CD4-positive, alpha-beta T cell treated with Interleukin-1 beta for 1 hour (primary cell): ENCODE data around the gene GIT2.
"Not testable (repeated sequence)": the region's sequence is repeated elsewhere in the genome, so short reads cannot be mapped to it uniquely, and the experiment has no call there.

Experiments
- DNase-seq, 2 donors: peaks; one replicate each; pipeline ENCODE4 v3.0.0-alpha.2; 2020 to 2022

The GIT2 gene

DNA sequence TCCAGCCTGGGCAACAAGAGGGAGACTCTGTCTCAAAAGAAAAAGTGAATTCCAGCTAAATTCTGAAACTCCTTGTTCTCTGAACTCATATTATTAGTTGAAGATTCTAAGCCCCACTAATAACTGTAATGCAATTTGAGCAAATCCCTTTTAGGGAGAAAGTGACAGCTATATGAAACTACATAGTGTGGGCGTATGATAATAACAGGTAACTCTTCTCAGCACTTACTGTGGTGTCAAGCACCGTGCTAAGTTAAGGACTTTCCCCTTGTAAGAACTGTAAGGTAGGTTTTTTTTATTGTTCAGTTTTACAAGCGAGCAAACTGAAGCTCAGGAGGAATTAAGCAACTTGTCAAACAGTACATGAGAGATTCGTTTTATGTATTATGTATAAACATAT lies 8.4 kb upstream of the GIT2 start:
- DNase-seq, result no peak

DNA sequence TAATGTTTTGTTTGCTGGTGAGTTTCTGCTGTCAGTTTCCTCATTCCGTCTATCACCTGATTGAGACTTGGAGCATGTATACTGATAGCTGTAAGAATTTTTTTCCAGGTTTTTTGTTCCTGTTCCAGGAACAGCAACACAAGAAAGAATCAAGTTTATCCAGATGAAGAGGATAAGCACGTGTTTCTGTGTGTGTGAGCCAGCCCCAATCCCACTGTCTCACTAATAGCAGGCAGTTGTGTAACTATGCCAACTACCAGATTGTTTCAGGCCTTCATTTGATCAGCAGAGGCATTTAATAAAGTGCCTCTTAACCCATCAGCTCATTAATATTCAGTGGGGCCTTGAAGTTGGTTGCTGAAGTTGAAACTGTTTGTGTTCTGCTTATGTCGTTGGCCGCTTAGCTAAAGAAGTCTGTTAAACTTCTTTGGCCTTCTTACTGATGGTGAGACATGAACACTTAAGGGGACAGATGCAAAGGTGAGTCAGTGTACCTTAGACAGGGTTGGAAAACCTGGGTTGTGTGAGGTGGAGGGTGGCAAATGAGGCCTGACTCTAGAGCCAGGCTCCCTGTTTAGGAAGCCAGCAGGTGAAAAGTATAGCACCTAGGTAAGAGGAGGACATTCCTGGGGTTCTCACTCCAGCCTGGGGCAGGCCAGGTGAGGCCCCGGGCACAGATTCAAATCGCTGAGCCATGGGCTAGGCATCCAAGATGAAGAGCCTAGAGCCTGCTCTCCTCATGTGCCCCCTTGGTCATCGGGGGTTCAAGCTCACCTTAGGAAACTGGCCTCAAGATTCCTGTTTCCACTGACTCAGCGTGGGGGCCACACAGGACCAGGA lies 6.7 kb upstream of the GIT2 start:
- DNase-seq, result no peak

DNA sequence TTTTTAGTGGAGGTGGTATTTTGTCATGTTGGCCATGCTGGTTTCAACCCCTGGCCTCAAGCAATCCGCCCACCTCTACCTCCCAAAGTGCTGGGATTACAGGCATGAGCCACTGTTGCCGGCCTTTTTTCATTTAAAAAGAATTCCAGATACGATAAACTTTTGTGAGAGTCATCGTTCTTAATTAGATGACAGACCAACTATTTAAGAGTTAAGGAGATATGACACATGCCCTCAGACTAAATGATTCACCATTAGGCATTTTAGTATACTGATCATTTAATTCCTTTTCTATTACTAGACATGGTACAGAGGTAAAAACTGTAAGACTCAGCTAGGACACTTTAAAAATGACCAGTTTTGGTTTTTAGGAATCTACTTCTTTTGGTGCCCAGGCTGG lies 5.4 kb upstream of the GIT2 start:
- no peak for DNase-seq

DNA sequence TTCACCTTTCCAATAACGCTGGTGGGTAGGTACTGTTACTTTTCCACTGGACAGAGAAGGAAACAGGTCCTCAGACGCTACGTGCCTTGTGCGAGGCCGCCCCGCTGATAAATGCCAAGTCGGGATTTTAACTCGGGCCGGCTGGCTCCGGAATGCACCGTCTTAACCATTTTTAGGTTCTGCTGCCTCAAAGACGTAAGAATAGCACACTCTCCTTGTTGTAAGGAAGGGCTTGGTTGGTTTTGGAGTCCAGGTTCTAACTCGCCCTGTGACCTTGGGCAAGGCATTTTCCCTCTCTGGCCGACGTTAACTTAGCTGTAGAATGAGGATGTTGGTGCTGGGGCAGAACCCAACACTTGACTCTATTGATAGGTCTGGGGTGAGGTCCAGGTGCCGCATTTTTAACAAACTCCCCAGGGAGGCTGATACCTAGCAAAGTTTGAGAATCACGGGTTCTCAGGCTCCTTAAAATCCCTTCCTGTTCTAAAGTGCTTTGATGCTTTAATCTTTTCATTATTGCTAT lies 3.9 kb upstream of the GIT2 start:
- DNase-seq, result no peak

DNA sequence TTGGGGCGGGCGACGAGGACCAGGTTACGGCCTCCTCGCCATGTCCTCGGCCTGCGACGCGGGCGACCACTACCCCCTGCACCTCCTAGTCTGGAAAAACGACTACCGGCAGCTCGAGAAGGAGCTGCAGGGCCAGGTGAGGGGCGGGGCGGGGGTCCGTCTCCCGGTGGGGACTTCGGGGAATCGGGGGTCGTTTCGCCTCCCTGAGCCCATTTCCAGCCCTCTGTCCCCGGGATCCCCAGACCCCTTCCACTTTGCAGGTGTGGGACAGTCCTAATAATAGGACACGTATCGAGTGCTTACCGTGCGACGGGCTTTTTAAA lies 3.4 kb upstream of the GIT2 start:
- no peak for DNase-seq

DNA sequence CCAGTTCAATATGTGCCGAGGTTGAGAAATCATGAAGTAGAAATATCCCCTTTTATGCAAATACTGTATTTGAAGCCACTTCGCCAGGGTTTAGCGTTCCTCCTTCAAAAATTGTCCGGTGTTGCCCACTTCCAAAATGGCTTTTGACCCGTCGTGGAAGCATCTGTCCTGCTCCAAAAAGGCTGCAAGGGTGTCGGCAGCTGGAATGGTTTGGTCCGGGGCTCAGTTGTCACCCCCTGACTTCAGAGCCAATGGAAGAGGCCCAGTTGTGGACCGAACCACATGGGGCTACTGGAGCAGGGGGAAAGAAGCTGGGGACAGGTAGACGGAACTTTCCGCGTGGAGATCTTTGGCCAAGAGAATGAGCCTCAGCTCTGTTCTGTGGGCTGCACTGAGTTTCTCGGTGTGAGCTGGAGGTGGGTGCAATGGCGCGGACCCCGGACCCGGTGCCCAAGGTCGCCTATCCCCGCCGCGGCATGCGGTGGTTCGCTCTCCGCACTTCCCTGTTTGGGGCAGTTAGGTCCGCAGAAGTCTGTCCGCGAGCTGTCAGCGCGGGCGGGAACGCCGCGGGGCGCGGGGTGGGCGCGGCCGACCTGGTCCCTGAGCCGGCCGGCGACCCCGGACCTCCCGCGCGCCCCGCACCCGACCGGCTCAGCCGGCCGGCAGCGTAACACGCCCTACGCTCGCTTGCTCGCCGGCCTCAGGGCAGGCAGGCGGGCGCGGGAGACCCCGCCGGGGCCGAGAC lies 2.9 kb upstream of the GIT2 start, which contains the start of gene ANKRD13A:
Gene ANKRD13A, plus strand, starts transcription at position 527 of the 745 bp plus-strand sequence. CDS start 259 bp downstream, outside the sequence.
- DNase-seq, result peak; percentile 94 to 95

DNA sequence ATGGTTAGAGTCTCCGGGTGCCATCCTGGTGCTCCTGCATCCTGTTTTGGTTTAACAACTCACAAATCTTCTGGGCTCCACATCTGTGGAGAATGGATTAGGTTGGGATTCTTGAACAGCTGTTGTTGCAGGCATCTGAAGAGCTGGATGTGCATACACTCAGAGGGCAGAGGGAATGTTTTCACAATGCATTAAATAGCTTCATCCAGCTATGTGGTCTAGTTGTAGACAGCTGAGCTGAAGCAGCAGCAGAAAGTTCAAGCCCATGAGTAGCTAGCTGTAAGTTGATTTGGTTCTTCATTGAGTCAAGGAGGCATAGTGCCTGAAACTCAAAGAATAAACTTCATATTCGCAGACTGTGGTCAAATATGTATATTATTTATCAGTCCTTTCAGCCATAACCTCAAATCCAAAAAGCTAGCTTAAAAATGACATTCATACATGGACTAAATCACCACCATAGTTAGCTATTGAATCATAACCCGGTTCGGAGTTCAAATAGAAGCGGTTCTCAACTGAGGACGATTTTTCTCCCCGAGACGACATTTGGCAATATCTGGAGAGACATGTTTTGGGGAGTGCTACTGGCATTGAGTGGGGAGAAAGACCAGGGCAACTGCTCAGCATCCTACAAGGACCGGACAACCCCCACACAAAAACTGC lies 2.2 kb upstream of the GIT2 start:
- DNase-seq, result no peak

DNA sequence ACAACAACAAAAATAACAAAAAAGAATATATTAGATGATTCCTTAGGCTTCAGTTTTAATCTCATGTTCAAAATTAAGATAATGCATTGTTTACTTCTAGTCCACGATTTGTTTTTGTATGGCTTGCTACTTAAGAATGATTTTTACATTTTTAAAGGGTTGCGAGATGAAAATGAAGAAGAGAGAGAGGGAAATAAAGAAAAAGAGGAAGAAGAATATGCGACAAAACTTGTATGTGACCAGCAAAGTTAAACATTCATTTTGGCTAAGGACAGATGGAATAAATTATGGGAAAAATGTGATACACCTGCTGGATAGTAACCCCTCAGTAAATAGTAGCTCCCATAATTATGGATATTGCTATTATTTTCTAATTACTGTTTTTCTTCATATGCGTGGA lies 1.2 kb upstream of the GIT2 start:
- DNase-seq, result no peak

DNA sequence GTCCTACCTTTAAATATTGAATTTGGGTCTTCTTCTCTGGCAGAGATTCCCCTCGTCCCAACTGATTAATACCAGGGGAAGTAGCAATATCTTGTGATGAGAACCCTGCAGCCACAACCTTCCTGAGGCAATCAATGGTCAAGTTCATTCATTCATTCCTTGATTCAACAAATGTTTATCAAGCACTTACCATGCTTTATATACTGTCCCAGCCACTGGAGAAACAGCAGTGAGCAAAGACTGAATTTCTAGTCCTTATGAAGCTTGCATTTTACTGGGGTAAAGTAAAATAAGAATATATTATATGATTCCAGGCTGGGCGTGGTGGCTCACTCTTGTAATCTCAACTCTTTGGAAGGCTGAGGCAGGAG lies 300 bp upstream of the GIT2 start:
- DNase-seq, result no peak

DNA sequence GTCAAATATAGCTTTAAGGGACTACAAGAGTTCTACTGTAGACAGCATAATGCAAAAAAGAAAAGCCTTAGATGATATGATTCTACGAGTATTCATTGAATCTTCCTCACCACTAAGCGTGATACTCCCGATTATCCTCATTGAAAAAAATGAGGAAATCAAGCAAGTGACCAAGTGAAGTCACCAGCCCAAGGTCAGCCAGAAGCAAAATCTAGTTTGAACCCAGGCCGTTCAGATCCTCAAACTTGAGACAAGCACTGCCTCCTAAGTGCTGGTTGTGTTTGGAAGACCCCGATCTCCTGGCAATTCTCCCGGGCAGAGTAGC lies 845 bp downstream of the GIT2 start:
- DNase-seq, result no peak

DNA sequence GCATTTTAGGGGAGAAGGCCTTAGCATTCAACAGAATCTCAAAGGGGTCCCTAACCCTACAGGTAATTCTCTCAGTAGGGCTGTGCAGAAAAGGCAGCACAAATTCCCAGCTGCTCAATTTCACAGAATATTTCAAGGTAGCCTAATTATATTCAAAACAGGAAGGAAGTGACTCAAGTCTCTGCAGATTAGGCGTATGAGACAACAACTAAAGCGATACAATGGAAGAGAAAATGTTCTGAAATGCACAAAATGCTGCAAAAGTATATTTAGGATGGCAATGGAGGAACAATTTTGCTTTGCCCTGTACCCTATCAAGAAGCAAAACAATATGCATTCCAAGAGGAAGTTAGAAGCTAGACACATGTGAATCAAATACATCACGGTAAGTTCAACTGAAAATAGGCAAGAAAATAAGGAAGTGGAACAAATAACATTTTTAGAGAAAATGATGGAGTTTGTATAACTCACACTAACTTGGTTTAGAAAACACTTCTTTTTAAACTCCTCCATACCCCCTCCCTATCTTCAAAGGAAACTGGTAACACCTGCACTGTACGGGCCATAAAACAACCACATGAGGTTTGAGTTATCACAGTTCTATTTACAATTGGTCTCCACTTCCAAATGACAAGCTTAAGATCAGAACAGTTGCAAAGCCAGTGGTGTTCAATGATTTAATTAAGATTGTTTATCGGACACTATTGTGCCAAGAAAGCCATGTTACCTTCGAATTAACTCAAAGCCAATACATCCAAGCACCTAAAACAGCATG lies 1.6 kb downstream of the GIT2 start:
- peak in 1 of 2 donors; percentile 49 for DNase-seq

DNA sequence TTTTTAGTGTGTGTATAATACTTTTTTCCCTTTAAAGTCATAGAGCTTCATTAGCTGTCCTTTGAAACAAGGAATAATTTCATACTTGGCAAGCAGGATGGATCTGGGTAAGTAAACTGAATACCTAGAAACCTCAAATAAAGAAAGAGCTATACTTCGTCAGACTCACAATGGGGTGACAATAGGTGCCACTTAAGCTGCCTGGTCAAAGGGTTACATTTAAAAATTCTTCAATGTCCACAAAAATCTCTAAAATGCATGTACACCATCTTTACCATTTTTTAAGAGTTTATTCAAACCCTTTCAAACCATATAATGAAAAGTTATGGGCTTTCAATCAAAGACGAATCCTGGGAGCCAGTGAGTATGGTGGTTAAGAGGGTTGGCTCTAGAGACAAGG lies 3.1 kb downstream of the GIT2 start:
- no peak for DNase-seq

DNA sequence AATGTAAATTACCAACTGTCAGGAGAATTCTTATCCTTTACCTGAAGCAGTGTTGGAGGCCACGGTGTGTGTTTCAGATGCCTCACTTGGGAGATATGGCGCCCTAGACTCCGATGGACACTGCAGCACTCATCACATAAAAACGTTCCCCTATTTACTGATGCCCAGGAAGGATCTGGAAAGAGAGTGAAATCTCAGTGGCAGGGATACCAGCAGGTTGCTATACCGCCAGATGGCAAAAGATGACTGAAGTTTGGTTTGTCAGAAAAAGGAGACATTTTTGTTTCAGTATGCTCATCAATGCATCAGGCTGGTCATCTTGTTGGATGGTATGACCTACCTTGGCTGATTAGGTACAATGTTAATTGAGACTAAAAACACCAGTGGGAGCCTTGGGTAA lies 4.6 kb downstream of the GIT2 start:
- no peak for DNase-seq

DNA sequence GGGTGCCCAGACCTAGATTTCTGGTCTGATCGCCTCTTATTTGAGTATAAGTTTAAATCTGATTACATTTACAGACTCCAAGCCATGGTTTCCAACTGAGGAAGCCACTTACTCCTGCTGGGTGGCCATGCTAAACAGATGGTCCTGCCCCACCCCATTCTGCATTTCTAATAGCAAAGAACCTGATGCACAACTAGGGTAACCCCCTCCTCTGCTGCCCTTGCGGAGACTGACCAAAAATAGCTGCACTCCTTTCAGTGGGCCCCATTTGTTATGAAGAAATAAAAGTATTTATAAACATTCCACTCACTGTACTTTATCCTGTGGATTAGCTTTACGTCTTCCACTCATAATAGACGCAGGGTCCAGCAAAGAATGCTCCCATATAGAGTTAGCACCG lies 6.8 kb downstream of the GIT2 start:
- DNase-seq, result no peak

DNA sequence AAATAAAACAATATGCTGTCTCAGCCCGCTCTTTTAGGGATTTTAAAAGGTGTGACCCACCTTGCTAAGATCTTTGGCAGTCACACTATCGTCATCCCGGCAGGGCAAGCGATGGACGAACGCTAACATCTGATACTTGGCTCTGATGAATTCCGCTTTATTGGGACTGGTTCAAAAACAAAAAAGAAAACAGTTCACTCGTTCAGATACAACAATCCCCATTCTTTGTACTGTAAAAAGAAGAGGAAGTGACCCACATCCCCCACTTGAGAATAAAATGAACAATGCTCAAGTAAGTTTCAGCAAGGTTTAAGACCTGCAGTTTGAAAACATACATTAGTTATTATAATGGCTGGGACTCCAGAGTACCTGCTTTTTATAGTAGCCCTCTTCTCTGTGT lies 7.3 kb downstream of the GIT2 start:
- no peak for DNase-seq

DNA sequence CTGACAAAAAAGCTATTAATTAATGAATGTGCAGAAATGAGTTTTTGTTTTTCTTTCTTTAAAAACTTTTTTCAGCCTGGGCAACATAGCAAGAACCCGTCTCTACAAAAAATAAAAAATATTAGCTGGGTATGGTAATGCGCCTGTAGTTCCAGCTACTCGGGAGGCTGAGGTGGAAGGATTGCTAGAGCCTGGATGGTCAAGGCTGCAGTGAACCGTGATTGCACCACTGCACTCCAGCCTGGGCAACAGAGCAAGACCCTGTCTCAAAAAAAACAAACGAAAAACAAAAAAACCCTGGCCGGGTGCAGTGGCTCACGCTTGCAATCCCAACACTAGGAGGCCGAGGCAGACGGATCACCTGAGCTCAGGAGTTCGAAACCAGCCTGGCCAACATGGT lies 7.9 kb downstream of the GIT2 start:
- no peak for DNase-seq

DNA sequence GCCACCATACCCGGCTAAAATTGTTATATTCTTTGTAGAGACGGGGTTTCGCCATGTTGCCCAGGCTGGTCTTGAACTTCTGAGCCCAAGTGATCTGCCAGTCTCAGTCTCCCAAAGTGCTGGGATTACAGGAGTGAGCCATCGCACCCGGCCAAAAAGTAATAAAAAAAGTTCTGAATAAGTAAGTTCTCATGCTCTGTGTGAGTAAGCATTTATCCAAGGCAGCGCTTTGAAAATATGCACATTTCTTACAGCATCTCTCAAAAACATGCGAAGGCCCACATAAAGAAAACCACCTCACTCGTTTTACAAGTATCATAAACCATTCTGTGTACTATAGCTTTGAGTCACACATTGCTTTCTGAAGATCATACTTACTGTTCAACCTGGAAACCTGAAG lies 8.6 kb downstream of the GIT2 start:
- DNase-seq, result no peak

DNA sequence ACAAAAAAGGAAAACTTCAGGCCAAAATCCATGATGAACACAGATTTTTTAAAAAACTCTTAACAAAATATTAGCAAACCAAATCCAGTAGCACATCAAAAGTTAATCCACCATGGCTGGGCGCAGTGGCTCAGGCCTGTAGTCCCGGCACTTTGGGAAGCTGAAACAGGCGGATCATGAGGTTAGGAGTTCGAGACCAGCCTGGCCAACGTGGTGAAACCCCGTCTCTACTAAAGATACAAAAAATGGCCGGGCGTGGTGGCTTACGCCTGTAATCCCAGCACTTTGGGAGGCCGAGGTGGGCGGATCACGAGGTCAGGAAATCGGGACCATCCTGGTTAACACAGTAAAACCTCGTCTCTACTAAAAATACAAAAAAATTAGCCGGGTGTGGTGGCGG lies 9.9 kb downstream of the GIT2 start:
- DNase-seq, result not testable (repeated sequence)

DNA sequence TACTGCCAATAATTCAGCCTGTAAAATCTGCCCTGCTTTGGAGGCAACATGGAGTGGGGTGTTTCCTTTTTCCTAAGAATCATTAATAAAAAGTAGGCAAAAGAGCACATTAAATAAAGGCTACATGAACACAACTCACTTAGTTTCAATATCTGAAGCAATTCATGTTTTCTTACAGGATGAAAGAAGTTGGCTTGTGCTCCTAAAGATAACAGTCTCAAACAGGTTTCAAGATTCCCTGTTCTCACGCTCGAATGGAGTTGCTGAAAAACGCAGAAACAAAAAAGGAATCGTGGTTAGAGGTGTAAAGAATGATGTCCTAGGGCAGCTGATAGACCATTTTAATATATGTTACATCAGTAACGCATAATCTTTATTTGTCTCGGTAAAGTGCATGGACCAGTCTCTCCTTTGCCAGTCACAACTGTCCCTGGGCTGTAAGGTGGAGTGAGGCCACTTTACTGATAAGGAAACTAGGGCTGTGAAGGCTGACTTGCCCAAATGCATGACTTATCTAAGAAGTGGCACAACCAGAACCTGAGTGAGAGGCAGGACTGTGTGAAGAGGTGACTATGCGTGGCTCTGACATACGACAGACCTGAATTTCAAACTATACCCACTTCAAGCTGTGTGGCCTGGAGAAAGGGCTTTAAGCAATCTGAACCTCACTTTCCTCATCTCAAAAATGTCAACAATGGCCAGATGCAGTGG lies 12.6 kb downstream of the GIT2 start:
- DNase-seq, result no peak

DNA sequence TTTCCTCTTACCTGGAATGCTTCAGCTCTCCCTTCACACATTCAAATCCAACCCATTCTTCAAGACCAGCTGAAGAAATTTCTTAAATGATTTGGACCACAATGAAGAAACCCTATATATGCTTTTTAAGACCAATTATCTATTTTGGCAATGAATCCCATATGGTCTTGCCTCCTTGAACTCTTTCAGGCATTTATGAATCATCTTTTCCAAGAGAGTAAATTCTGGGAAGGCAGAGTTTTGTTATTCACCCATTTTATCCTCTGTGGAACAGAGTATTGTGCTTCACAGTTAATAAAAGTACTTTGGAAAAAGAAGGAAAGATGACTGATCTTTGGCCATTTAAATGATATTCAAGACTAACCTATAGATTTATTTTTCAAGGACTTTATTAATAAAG lies 14.0 kb downstream of the GIT2 start:
- no peak for DNase-seq

DNA sequence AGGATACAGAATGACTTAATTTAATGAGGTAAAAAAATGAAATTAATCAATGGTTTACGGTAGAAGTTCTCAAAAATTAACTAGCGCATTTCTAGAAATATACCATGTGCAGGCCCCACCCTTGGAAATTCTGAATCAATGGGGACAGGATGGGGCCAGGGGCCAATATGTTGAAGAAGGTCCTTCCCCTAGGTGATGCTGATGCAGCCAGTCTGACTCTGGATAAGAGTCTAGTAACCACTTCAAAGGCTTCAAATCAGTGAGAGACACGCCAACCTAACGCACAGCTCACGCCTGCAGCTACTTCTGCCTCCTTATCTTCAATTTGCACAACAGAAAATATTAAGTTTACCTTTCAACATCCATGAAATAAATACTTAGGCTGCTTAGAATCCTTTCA lies 14.9 kb downstream of the GIT2 start:
- peak in 1 of 2 donors; percentile 56 for DNase-seq

DNA sequence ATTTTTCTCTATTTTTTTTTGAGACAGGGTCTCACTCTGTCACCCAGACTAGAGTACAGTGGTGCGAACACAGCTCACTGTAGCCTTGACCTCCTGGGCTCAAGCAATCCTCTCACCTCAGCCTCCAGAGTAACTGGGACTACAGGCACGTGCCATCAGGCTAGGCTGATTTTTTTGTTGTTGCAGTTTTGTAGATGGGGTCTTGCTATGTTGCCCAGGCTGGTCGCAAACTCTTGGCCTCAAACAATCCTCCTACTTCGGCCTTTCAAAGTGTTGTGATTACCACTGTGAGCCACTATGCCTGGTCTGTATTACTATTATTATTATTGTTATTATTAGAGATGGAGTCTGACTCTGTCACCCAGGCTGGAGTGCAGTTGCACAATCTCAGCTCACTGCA lies 23.3 kb downstream of the GIT2 start:
- no peak for DNase-seq

DNA sequence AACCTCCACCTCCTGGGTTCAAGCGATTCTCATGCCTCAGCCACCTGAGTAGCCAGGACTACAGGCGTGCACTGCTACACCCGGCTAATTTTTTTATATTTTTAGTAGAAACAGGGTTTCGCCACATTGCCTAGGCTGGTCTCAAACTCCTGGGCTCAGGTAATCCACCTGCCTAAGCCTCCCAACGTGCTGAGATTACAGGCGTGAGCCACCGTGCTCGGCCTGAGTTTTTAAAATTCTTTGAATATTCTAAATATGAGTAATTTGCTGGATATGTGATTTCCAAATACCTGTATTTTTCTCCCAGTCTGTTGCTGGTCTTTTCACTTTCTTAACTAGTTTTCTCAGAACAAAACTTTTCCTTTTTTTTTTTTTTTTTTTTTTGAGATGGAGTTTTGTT lies 27.4 kb downstream of the GIT2 start:
- no peak for DNase-seq
